22Rv1 (cell line): ENCODE data around the gene ERF.

Source experiments
- H3K27ac ChIP-seq: fragments of 450-650 bp; 2 replicates; pipeline ENCODE4 v1.5.1; 2017
- CTCF ChIP-seq: fragments of 450-650 bp; IDR thresholded peaks from 2 replicates; pipeline ENCODE4 v1.5.1; 2017; ENCODE audit warnings: mild to moderate bottlenecking
- ZFX ChIP-seq: fragments of 450-650 bp; IDR thresholded peaks from 2 replicates; pipeline ENCODE4 v1.6.1; 2017; ENCODE audit warnings: antibody characterized with exemption, borderline replicate concordance

Gene ERF

GRCh38 chr19:42250183-42250665 lies 4.7 kb downstream of the ERF start:
- H3K27ac ChIP-seq, result peak overlapping the region; percentile 94
- no peak for TF ChIP-seq ZFX
- no peak for TF ChIP-seq CTCF

- H3K27ac ChIP-seq, result peak overlapping the region; percentile 94; the same call in 1 of the 2 replicates
- TF ChIP-seq ZFX (no peak), CTCF (no peak)
These were observed 5.2 kb downstream of the ERF start for GRCh38 chr19:42249769-42250168.

GRCh38 chr19:42249149-42249750 lies 5.7 kb downstream of the ERF start:
- peak overlapping the region; percentile 95; the same call in 1 of the 2 replicates for H3K27ac ChIP-seq
- TF ChIP-seq ZFX, result no peak

GRCh38 chr19:42248270-42249148 lies 6.4 kb downstream of the ERF start:
- H3K27ac ChIP-seq, result peak overlapping the region; percentile 95; the same call in 1 of the 2 replicates
- TF ChIP-seq ZFX, result no peak
- no peak for TF ChIP-seq CTCF

GRCh38 chr19:42247640-42248199 lies 7.2 kb downstream of the ERF start:
- TF ChIP-seq CTCF (no peak), ZFX (no peak)
- H3K27ac ChIP-seq, result peak overlapping the region; percentile 95

GRCh38 chr19:42246922-42247639 lies 7.8 kb downstream of the ERF start:
- peak overlapping the region; percentile 95 for H3K27ac ChIP-seq
- no peak for TF ChIP-seq CTCF
- no peak for TF ChIP-seq ZFX

- peak overlapping the region; percentile 95 for H3K27ac ChIP-seq
- TF ChIP-seq CTCF (peak; percentile 45), ZFX (no peak)
These were observed 8.6 kb downstream of the ERF start for GRCh38 chr19:42246143-42246921.
